HG03159 (cell line): ENCODE measurements around the gene RADIL.

Experiments used
- ATAC-seq: cut with Tn5 transposase; IDR thresholded peaks from one replicate; pipeline ENCODE4 v1.9.1; 2021; ENCODE audit warnings: mild to moderate bottlenecking, moderate library complexity; ENCODE audit not compliant: unreplicated experiment

Gene RADIL

DNA sequence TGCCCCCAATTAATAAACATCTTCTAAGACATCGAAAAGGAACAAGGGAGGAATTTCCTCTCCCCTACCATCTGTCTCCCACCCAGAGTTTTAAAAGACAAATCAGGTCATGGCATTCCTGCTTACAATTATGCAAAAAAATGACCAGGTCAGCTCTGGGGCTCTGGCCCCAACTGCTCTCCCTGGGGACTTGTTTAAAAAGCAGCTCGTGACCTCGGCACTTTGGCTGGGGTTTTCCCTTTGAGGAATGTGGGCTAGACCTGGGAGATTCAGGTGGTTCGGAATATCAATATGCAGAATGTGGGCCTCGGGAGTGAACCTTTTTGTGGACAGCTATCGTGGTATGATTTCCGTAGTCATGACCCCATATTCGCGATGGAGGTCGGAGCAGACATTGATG is 648 bp upstream of the RADIL start:
- ATAC-seq: no peak

DNA sequence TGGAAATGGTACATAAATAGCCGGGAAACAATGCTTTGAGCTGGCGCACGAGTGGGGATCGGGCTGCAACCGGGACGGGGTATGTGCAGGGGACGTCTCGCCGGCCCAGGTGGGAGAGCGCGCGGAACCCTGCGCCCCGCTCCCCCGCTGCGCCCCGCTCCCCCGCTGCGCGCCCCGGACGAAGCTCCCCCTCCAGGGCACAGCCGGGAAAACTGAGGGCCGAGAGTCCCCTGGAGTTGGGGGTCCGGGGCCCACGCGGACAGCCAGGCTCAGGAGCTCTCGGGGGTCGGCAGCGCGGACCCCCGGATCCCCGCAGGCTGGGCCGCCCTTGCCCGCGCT is 514 bp downstream of the RADIL start:
- ATAC-seq: no peak

DNA sequence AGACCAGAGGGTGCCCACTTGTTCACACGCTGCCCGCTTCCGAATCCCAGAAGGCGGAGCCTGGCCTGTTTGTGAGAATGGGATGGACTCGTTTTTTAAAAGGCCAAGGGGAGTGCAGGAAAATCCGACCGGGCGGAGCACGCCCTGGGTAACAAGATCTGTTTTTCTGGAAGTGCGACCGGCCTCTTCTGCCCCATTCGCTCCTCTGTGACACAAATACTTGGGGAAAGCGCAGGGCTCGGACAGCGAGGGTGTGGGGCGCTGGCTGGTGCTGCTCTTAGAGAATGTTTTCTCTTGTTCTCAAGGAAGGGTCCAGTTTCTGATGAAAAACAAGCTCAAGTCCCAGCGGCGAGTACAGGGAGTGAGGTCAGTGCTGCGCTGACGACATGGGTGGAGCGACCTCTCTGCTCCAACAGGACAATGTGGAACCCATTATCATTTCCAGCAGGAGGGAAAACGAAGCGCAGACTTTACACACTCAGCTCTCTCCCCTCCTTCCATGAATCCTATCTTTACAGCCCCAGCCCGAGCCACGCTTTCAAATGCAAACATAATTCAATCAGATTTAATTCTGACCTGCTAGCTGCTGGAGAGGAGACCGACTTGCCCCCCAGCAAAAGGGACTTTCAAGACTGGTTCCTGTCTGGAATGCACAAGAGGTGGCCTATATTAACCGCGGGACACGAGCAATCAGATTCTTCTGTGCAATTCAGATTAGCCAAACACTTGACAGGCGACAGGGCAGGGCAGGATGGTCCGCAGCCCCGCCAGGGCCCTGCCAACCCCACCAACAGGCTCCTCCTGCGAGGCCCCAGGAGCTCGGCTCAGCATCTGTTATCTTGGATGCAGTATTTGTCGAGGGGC is 1.1 kb downstream of the RADIL start:
- ATAC-seq: no peak

DNA sequence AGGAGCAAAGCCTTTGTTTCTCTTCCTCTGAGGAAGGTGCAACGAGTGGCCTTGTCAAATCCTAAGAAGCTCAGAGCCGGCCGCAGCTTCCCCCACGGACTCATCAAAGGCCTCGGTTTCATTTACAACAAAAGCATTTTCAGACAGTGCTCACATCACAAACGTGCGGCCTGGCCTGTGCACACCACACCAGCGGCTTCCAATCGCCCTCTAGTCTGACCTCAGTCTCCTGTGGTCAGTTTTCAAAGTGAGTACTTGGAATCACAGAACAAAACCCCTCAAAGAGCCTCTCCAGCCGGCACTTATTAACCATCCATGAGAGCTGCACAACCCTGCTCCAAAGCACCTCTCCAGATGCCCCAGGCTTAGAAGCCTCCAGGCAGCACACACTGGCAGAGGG is 3.3 kb downstream of the RADIL start:
- ATAC-seq: no peak

DNA sequence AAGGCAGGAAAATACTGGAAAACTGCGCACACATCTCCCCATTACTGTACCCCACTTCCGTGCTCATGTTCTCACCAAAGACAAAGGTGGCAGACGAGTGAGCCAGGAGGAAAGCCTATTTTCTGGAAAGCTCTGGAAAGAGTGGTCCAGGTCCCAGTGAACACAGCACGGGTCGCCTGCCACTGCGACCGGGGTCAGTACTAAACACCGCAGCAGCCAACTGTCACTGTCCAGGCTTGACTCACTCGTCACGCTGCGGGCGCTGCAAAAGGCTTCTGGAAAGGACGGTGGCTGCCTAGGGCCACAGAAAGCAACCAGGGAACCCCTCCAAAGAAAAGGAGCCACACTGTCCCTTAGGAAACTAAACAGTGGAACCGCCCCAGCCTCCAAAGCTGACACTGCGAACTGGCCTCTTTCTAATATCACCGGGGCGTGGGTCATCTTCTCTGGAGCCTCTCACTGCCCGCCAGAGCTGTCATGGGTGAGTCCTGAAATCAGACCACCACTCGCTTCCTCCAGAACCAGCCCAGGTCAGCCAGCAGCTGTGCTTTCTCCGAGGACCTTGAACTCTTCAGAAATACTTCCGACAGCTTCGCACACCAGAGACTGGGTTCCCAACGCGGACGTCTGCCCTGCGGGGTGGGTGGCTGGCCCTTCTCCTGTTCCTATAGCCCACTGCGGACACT is 4.0 kb downstream of the RADIL start:
- ATAC-seq: no peak

DNA sequence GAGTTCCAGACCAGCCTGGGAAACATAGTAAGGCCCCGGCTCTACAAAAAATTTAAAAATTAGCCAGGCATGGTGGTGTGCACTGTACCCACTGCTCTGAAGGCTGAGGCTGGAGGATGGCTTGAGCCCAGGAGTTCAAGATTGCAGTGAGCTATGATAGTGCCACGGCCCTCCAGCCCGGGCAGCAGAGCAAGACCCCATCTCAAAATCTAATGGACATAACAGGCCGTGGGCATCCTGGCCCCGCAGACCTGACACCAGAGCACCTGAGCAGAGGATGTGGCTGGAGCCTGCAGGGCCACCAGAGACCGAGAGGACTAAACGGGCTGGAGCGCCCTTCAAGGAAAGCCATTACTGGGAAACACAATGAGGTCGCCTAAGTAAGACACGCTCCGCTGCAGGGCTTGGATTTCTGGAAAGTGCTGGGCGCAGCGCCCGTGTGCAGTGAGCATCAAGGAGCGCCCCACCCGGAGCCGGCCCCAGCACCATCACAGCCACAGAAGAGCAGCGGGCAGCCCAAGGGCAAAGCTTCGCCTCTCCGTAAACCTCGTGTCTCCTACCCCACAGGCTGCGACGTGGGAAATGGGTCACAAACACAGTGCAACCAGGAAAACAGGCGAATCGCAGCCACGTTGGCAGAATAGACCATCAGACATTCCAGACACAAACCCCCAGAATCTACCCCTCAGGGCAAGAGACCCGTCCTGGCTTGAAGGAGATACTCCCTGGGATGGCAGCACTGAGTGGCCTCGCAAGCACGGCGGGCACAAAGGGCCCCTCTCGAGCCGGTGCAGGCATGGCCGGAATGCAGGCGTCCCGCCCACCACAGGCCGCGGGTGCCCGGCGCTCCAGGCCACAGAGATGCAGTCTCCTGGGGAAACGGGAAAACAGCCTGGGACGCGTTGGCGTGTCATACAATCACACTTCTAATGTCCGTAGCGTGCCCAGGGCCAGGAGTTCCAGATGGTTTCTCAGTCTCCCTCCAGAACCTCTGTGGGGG is 4.9 kb downstream of the RADIL start:
- ATAC-seq: no peak

DNA sequence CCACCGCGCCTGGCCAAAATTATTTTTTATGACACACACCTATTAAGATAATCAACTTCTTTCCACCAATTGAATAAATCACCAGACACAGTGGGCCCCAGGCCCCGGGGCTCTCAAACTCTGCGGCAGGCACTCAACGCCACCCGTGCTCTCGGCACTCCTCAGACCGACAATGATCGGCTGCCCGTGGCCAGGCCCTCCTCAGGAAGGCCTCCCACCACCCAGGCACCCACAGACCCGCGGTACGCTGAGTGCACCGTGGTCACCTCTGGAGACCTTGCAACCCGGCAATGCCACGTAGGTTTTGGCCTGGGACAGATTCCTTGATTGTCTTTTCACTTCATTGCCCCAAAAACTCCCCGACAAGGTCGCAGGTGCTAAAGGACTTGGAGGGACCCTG is 6.9 kb downstream of the RADIL start:
- ATAC-seq: no peak

DNA sequence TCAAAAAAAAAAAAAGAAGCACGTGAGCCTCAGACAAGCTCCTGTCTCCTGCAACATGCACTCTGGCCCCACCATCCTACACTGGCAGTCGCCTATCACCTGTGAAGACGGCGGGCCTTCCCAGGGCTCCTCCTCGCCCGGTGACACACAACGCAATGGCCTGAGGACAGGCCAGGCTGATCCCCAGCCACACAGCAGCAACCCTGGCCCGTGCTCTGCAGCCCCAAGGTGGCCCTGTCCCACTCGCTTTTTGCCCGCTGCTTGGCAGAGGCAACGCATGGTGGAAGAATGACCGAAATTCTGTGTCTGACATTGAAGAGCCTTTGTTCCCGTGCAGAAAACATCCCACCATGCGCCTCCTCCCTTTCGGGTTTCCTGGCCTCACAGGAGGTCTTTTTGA is 8.1 kb downstream of the RADIL start:
- no peak for ATAC-seq

DNA sequence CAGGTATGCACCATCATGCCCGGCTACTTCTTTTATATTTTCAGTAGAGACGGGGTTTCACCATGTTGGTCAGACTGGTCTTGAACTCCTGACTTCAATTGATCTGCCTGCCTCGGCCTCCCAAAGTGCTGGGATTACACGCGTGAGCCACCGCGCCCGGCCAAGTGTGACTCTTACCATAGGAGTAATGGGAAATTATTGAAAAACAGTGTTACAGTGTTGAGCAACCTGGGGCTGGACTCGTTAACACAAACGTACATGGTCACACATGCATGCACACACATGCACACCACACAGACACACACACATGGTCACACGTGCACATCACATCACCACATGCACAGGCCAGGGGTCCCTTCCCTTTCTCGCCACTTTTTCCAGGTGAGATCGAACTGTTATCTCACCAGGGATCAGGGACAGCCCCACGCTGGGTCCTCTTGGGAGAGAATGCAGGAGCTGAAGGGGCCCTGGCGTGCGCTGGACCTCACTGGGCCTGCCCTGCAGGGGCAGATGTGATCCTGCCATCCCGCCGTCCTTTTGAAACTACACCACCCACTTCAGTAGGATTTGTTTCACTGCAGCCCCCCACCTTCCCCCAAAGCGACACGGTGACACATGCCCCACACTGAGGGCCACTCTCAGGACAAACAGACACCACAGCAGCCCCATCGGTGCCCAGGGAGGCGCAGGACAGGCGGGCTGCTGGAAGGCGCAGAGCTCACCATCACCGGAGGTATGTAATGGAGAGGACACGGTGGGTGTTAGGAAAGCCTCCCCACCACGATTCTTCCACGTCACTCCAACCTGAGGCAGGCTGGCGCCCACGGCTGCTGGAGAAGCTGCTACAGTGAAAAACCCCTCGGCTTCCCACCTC is 10.2 kb downstream of the RADIL start:
- no peak for ATAC-seq

DNA sequence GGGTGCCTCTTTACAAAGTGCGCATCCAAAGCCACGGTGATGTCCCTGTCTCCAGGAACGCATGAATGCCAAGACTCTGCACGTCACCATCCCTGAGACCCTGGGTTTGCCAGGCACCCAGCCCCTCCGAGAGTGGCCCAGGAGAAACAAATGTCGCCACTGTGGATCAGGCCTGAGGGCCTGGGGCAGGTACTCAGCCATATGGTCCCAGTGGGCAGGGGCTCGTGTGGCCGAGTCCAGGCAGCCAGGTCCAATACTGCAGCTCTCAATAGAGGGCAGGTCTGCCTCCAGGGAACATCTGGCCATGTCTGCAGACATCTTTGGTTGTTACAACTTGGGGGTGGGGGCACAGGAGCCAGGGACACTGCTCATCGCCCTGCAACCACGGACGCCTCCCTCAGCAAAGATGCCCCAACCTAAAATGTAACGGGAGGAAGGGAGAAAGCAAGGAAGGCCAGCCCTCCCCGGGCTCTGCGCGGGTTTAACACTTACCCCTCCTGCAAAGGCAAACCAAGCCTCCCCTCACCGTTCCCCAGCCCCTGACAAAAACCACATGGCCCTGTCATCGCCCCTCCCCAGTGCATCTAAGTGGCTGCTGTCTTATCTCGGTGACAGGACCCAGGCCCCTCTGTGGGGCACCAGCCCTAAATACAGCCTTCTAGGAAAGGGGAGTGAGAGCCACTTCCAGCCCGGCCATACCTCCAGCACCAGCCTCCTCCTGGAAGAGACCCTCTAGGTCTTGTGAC is 11.4 kb downstream of the RADIL start:
- no peak for ATAC-seq

DNA sequence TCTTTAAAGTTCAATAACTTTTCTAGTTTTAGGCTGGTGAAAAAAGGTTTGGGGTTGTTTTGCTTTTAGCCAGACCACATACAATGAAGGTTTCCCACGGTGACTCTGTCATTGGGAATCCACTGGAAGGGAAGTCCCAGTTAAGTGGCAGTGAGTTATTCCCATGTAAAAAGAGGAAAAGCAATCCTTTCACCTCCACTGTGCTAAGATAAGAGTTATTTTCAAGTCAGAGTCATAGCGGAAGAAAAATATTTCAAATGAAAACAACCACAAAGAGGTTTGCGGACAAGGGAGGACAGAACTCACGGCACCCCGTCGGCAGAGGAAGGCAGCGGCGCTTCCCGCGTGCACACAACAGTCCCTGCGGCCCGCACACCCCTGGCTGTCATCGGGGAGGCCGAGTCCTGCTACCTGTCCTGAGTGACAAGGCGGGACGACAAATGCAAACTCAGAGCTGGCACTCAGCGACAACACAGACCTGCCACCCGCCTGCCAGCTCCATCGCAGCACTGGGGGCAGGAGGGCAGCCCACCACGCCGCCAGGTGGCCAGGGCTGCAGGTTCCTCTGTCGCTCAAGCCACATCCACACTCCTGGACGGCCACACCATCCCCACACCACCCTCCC is 12.3 kb downstream of the RADIL start:
- no peak for ATAC-seq

DNA sequence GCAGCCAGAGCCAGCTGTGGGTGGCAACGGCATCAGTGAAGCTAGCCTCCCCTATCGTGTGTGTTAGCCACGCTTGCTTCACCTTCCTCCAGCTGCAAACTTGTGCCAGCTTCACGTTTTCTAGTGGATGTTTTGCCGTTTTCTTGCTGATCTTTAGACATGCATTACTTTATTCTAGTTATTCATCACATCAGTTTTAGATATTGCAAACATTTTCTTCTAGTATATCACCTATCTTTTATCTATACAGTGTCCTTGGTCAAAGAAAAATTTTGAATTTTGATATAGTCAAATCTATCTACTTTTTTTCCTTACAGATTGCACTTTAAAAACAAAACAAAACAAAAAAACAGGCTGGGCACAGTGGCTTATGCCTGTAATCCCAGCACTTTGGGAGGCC is 15.0 kb downstream of the RADIL start:
- ATAC-seq: no peak

DNA sequence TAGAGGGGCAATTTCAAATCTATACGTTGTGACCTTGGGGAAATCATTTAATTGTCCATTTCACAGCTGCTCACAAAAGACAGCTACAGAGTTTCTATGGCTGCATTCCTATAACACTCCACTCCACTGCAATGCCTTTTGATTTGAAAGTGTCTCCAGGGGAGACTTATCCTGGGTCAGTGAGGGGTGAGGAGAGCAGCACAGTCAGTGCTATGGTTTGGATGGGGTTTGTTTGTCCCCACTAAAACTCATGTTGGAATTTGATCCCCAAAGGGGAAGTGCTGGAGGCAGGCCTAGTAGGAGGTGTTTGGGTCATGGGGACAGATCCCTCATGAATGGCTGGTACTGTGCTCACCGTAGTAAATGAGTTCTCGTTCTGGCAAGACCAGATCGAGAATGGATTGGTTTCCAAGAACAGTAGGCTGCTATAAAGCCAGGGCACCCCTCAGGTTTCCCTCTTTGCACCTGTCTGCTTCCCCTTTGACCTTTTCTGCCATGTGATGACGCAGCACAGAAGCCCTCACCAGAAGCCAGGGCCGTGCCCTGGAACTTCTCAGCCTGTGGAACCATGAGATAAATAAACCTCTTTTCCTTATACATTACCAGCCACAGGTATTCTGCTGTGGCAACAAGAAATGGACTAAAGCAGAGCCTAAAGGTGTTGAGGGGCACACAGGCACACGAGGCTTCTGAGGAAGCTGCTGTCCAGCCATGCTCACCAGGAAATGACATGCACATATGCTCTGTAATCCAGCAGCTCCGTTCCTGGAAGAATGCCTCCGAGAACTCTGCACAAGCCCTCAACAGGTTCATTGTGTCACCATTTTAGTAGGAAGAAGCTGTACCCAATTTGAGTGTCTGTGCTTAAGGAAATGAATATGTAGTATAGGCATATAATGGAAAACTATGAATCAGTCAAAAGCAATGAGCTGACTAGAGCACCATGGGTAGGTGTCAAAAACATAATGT is 16.7 kb downstream of the RADIL start:
- no peak for ATAC-seq

DNA sequence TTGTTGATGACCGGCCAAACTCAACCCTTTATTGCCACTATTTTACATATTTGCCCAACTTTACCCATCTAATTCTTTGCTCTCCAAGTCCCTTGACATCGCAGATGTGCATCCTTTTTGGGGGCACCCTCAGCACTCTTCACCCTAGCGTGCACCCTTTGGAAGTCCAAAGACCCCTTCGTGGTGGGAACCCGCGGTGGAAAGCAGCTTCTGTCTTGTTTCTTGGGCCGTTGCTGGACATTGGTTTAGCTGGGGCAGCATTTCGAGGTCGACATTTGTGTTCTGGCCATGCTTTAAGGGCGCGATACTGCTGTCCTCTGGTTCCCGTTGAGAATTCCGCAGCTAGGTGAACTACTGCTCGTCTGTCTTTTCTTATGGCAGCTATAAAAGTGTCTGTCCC is 21.4 kb downstream of the RADIL start:
- ATAC-seq: no peak

DNA sequence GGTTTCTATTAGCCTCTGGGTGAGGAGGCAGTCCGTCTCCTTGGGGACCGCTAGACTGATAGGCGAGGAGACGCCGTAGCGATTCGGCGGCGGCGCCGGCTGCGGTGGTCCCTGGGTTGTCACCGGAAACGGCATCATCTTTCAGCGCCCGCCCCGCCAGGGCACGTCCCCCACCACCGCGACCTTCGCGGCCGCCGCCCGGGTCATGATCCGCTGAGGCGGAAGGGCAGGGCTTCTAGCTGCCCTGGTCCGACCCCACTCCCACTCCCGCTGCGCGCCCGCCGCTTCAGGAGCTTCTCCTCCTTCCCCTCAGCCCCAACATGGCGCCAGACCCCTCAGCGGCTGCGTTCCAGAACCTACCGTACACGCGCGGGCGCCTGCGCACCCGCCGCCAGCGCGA is 21.8 kb downstream of the RADIL start, which contains the start of gene PAPOLB:
PAPOLB (minus strand) TSS at position 358 of the 400 bp plus-strand sequence; CDS start at position 138, 220 bp downstream.
- no peak for ATAC-seq

DNA sequence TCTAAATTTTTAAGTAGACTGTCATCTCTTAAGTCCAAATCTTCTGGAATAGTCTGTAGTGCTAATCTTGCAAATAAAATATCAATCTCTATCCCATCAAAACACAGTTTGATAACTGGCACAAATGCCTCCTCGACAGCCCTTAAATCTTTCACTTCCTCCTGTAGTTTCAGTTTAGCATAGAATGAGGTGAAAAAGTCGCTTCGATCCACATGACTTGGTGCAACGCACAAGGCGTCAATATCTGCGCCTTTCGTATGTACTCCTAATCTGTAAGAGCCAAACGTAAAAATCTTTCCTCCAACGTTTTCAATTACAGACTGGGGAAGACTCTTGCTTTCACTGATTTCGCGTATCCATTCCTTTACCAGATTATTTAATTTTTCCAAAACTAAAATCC is 22.3 kb downstream of the RADIL start:
- no peak for ATAC-seq

DNA sequence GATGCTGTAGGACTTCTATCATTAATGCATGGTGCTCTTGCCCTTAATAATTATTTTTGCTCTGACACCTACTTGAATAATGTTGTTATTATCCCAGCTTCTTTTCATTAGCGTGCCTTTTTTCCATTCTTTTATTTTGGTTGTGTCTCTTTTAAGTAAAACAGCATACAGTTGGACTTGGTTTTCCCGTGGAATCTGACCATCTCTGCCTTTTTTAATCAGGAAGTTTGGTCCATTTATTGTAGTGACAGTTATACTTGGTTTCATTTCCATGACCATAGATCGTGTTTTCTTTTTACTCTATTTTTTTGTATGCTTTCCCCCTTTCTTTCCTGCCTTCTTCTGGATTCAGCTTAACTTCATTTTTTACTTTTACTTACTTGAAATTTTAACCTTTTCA is 26.3 kb downstream of the RADIL start:
- no peak for ATAC-seq
